K562 (cell line): ENCODE measurements around the gene ZDHHC18. TPM values are rescaled to one million over a fixed set of nuclear protein-coding genes. Genes with fewer than 3 reads are reported as not detected.

Source experiments
- AFF1 ChIP-seq, 2 experiments: fragments of 450-650 bp; IDR thresholded peaks; 2 replicates each; pipeline ENCODE4 v1.6.1; 2018; ENCODE audit warnings: mild to moderate bottlenecking in 2 of 2, low read depth in 1 of 2; ENCODE audit not compliant: partially characterized antibody in 2 of 2
- ARID2 ChIP-seq: fragments of 450-650 bp; IDR thresholded peaks from 2 replicates; pipeline ENCODE4 v1.6.1; 2017; ENCODE audit warnings: antibody characterized with exemption, mild to moderate bottlenecking
- BACH1 ChIP-seq: fragments of 200-800 bp; sonication (Bioruptor generic); IDR thresholded peaks from 2 replicates; pipeline ENCODE4 v1.6.1; 2016; ENCODE audit warnings: missing genetic modification characterization, missing compliant biosample characterization
- CLOCK ChIP-seq: fragments of 250-450 bp; sonication (Bioruptor Pico); IDR thresholded peaks from 2 replicates; pipeline ENCODE4 v1.4.0; 2020; ENCODE audit warnings: mild to moderate bottlenecking, moderate library complexity, borderline replicate concordance
- DIDO1 ChIP-seq: fragments of 450-650 bp; IDR thresholded peaks from 2 replicates; pipeline ENCODE4 v1.6.1; 2016; ENCODE audit warnings: low read depth, missing biosample characterization, missing genetic modification characterization
- EHMT2 ChIP-seq: fragments of 450-650 bp; IDR thresholded peaks from 2 replicates; pipeline ENCODE4 v1.6.1; 2018; ENCODE audit warnings: antibody characterized with exemption
- GTF2B ChIP-seq: IDR thresholded peaks from 2 replicates; pipeline ENCODE4 v1.6.1; 2011; ENCODE audit not compliant: insufficient read length; ENCODE audit errors: extremely low read depth
- POLR2G ChIP-seq: fragments of 200-400 bp; formaldehyde crosslinking; IDR thresholded peaks from 2 replicates; pipeline ENCODE4 v1.6.1; 2017; ENCODE audit warnings: low read depth, mild to moderate bottlenecking, antibody characterized with exemption, low read length, moderate library complexity
- POLR3G ChIP-seq: IDR thresholded peaks from 2 replicates; pipeline ENCODE4 v1.6.1; 2011; ENCODE audit not compliant: insufficient read length, insufficient replicate concordance; ENCODE audit errors: extremely low read depth
- SMC3 ChIP-seq: conservative IDR thresholded peaks from 2 replicates; pipeline ENCODE4 v1.6.1; 2011; ENCODE audit warnings: low read depth, low read length, improper control_type of control experiment; ENCODE audit not compliant: insufficient read depth
- TAF15 ChIP-seq: fragments of 200-400 bp; formaldehyde crosslinking; IDR thresholded peaks from 2 replicates; pipeline ENCODE4 v1.6.1; 2017; ENCODE audit warnings: mild to moderate bottlenecking, low read depth, low read length, moderate library complexity
- TCF3 ChIP-seq: sonication (generic); formaldehyde crosslinking; IDR thresholded peaks from 2 replicates; pipeline ENCODE4 v1.4.0; 2020; ENCODE audit warnings: mild to moderate bottlenecking, missing genetic modification reagents
- ZBTB1 ChIP-seq: sonication (generic); formaldehyde crosslinking; IDR thresholded peaks from 2 replicates; pipeline ENCODE4 v1.8.1; 2023; ENCODE audit warnings: missing genetic modification reagents, low read depth, mild to moderate bottlenecking, borderline replicate concordance
- ZFX ChIP-seq: sonication (generic); formaldehyde crosslinking; IDR thresholded peaks from 2 replicates; pipeline ENCODE4 v1.8.0; 2022; ENCODE audit warnings: mild to moderate bottlenecking, missing genetic modification reagents, moderate library complexity
- ZNF449 ChIP-seq: fragments of 250-450 bp; sonication (Bioruptor Pico); IDR thresholded peaks from 2 replicates; pipeline ENCODE4 v1.8.0; 2022; ENCODE audit warnings: moderate library complexity, mild to moderate bottlenecking, inconsistent platforms
- ZNF586 ChIP-seq: fragments of 450-650 bp; formaldehyde crosslinking; conservative IDR thresholded peaks from 2 replicates; pipeline ENCODE4 v1.4.0; 2020; ENCODE audit warnings: mild to moderate bottlenecking, moderate library complexity
- ZNF766 ChIP-seq: fragments of 200-800 bp; sonication (Bioruptor generic); conservative IDR thresholded peaks from 2 replicates; pipeline ENCODE4 v1.6.1; 2016; ENCODE audit warnings: missing genetic modification characterization, missing compliant biosample characterization
- ZZZ3 ChIP-seq: fragments of 450-650 bp; IDR thresholded peaks from 2 replicates; pipeline ENCODE4 v1.6.1; 2016; ENCODE audit warnings: antibody characterized with exemption, mild to moderate bottlenecking, moderate library complexity
- polyA plus RNA-seq, 8 experiments: library from polyadenylated mRNA; depleted of rRNA in 4 of 8; stranded (reverse) in 5 of 8; unstranded in 3 of 8; fragments of >200 nt; fragmentation: Nextera tagmentation in 2 of 8; fragmentation: Illumina TruSeq in 1 of 8; extraction: Ambion mirVana in 2 of 8; extraction: Trizol in 1 of 8; gene quantifications; 2 replicates each; pipeline versions ENCODE4 v1.2.1 to v1.2.3, GENCODE V29; 2011 to 2014; ENCODE audit warnings: inconsistent platforms in 1 of 8, missing spikeins in 1 of 8
- total RNA-seq, 7 experiments: library from RNA; depleted of rRNA in 6 of 7; stranded (reverse); fragments of >200 nt in 6 of 7; fragmentation: Illumina TruSeq in 2 of 7; extraction: Trizol in 2 of 7; gene quantifications; 2 replicates each; pipeline versions ENCODE4 v1.2.1 to v1.2.3, GENCODE V29; 2011 to 2021; ENCODE audit warnings: low replicate concordance in 1 of 7

Gene ZDHHC18
- total and polyA plus RNA-seq, 9 of the 15 experiments (the other 6 are each of a cell fraction or from before 2014, with no cell fraction given), result 0.42 to 35.6 (median 15.8) TPM

GRCh38 chr1:26862781-26863684 is 36.5 kb downstream of the ZDHHC18 start, which contains the start of gene SFN (continued):
- TF ChIP-seq GTF2B (no peak), POLR2G (peak; percentile 63), EHMT2 (no peak), ZBTB1 (CRISPR knock-in tag) (no peak), DIDO1 (tag) (no peak), ARID2 (no peak), TAF15 (no peak), POLR3G (no peak), ZZZ3 (no peak), TCF3 (CRISPR knock-in tag) (peak; percentile 42; the same call in 1 of the 2 replicates), ZNF586 (no peak), ZNF449 (CRISPR knock-in tag) (no peak), CLOCK (CRISPR knock-in tag) (no peak), AFF1 (IDR thresholded peaks at IDR 0.05; ENCODE audit: low read depth in 1 of 2, partially characterized antibody in 2 of 2) (no peak), ZFX (CRISPR knock-in tag) (peak; percentile 40), BACH1 (tag) (no peak), SMC3 (peak; percentile 35; the same call in 1 of the 2 replicates), ZNF766 (CRISPR knock-in tag) (no peak)
